ENCODE data around the gene TTF2.

GRCh38 chr1:117038236-117038635, 21.9 kb upstream of the TTF2 start:
- no peak for TF ChIP-seq CTCF (IDR thresholded peaks at IDR 0.05)
- TF ChIP-seq POLR2A (IDR thresholded peaks at IDR 0.05), result no peak
- TF ChIP-seq EP300 (IDR thresholded peaks at IDR 0.05), result no peak

All from ovary (tissue), 3 donors.